Activated CD4-positive, alpha-beta memory T cell treated with anti-CD3 and anti-CD28 coated beads, Interleukin-2, amount 10 ng/mL, durations not matched to agents 7 days and 5 days (primary cell): ENCODE measurements around the gene BRME1. TPM values are rescaled to one million over a fixed set of nuclear protein-coding genes. Genes with fewer than 3 reads are reported as not detected.

Source experiments
- CTCF ChIA-PET: fragments of 350-600 bp; sonication (Branson Sonifier 250); formaldehyde crosslinking; loops from one replicate; lab custom pipeline; 2021; ENCODE audit warnings: antibody characterized with exemption, inconsistent platforms; lab: Charles Lee
- POLR2A ChIA-PET: fragments of 350-600 bp; sonication (Branson Sonifier 250); formaldehyde crosslinking; loops from one replicate; lab custom pipeline; 2021; ENCODE audit warnings: antibody characterized with exemption; lab: Charles Lee
- DNase-seq: peaks from one replicate; pipeline ENCODE4 v3.0.0-alpha.2; 2020
- H3K27ac Mint-ChIP-seq: one replicate; pipeline ENCODE4 v1.8.0; 2021; ENCODE audit warnings: mild to moderate bottlenecking, mixed read lengths
- H3K27me3 Mint-ChIP-seq: one replicate; pipeline ENCODE4 v1.8.0; 2021; ENCODE audit warnings: mixed read lengths
- H3K36me3 Mint-ChIP-seq: one replicate; pipeline ENCODE4 v1.8.0; 2021; ENCODE audit warnings: low read depth, mixed read lengths
- H3K4me1 Mint-ChIP-seq: one replicate; pipeline ENCODE4 v1.8.0; 2021; ENCODE audit warnings: mixed read lengths
- H3K4me3 Mint-ChIP-seq: one replicate; pipeline ENCODE4 v1.8.0; 2021; ENCODE audit warnings: mild to moderate bottlenecking, mixed read lengths
- H3K9me3 Mint-ChIP-seq: one replicate; pipeline ENCODE4 v1.8.0; 2021; ENCODE audit warnings: mixed read lengths
- total RNA-seq, 2 experiments: library from RNA; stranded (reverse); gene quantifications; one replicate each; pipeline ENCODE4 v1.2.3, GENCODE V29; 2021

Gene BRME1
- total RNA-seq, 2 experiments from 2014 or later: 3.8 to 4.4 TPM

DNA sequence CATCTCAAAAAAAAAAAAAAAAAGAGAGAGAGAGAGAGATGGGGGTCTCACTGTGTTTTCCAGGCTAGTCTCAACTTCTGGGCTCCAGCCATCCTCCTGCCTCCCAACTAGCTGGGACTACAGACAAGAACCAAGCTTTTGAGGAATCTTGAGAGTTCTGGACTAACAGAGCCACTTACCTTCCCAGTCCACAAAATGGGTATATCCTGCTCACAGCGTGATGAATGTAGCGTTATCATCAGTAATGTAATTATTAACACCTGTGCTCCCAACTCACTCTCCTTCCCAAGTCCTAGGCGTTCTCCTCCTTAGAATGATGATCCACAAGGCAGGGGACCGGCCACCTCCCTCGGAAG lies 33.6 kb downstream of the BRME1 start:
- CTCF ChIA-PET: interaction anchor here (0.6 to 3.6 kb wide), 6 partner anchors 9 to 164 kb away, joined by 3 to 17 read pairs (median 4); partner anchors contain the start of gene IL27RA
- no peak for DNase-seq
- H3K4me3 Mint-ChIP-seq: no peak overlapping the region
- peaks cover 2% of the 10 kb centered on the region for H3K4me1 Mint-ChIP-seq
- H3K27ac Mint-ChIP-seq: no peak overlapping the region
- H3K9me3 Mint-ChIP-seq: no peaks in the 10 kb centered on the region
- POLR2A ChIA-PET: interaction anchor here (0.7 kb wide), 1 partner anchor 9 kb away, joined by 3 read pairs; no protein-coding TSS in a partner anchor
- peaks cover 12% of the 10 kb centered on the region for H3K27me3 Mint-ChIP-seq
- H3K36me3 Mint-ChIP-seq: no peaks in the 10 kb centered on the region

DNA sequence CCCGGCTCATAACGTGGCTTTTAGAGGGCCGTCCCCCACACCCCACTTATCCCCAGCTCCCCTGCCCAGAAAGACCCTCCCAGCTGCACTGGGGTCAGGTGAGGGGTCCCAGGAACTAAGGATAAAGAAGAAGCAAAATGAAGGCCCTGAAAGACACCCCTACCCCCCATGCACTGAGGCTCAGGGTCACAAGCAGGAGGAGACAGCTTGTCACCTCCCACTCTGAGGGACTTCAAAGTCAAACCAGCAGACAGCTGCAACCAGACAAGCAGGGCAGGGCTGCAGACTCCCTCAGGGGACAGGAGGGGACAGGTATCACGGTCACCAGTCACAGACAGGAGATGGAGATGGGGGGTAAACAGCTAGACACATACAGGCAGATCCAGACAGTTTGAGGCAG lies 35.0 kb downstream of the BRME1 start:
- Mint-ChIP-seq H3K36me3 (no peaks in the 10 kb centered on the region), H3K9me3 (no peaks in the 10 kb centered on the region), H3K4me3 (no peak overlapping the region), H3K27me3 (peaks cover 20% of the 10 kb centered on the region), H3K27ac (no peak overlapping the region), H3K4me1 (peaks cover 8% of the 10 kb centered on the region)
- DNase-seq: no peak
- POLR2A ChIA-PET: interaction anchor here (1.1 kb wide), 1 partner anchor 198 kb away, joined by 3 read pairs; no protein-coding TSS in a partner anchor
- CTCF ChIA-PET: interaction anchor here (3.6 kb wide), 1 partner anchor 8 kb away, joined by 17 read pairs; no protein-coding TSS in a partner anchor

DNA sequence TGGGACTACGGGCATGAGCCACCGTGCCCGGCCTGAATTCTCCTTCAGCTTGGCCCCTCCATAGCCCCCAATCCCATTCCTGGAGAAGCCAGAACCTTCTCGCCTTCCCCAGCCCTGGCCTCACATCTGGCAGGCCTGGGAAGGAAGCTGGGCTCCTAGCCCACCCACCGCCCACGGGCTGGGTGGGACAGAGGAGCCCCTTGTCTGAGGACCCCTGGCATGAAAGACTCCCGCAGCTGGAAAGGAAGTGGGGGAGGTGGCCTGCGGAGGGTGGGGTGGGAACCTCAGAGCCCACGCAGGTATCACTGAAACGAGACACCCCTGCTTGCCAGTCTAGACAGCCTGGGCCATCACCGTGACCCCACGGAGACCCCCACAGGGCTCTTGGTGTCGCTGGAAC lies 36.6 kb downstream of the BRME1 start:
- peaks cover 25% of the 10 kb centered on the region for H3K27me3 Mint-ChIP-seq
- peaks cover 13% of the 10 kb centered on the region for H3K4me1 Mint-ChIP-seq
- CTCF ChIA-PET: no interaction called here
- POLR2A ChIA-PET: interaction anchor here (1.0 kb wide), 1 partner anchor 102 kb away, joined by 3 read pairs; no protein-coding TSS in a partner anchor
- no peak overlapping the region for H3K27ac Mint-ChIP-seq
- DNase-seq: no peak
- no peak overlapping the region for H3K4me3 Mint-ChIP-seq
- H3K36me3 Mint-ChIP-seq: no peaks in the 10 kb centered on the region
- no peaks in the 10 kb centered on the region for H3K9me3 Mint-ChIP-seq

DNA sequence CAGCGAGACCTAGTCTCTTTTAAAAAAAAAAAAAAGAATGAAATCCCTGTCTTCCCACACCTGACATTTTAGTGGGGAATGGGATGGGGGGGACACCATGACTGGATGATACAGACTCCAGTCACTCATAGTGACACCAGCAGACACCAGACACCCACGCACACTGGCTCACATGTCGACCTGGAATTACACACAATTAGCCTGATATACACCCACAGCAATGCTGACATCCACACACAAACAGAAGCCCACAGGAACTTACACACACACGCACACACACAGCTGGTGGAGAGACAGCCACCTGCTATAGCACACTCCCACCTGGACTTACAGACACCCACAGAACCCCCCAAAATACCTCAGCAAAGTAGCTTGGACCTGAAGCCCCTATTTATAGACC lies 37.3 kb downstream of the BRME1 start:
- DNase-seq: no peak
- no peak overlapping the region for H3K27ac Mint-ChIP-seq
- H3K4me3 Mint-ChIP-seq: no peak overlapping the region
- ChIA-PET CTCF (interaction anchor here (0.5 kb wide), 1 partner anchor 41 kb away, joined by 4 read pairs; no protein-coding TSS in a partner anchor), POLR2A (interaction anchor here (1.0 kb wide), 1 partner anchor 103 kb away, joined by 3 read pairs; no protein-coding TSS in a partner anchor)
- H3K36me3 Mint-ChIP-seq: no peaks in the 10 kb centered on the region
- peaks cover 29% of the 10 kb centered on the region for H3K27me3 Mint-ChIP-seq
- H3K9me3 Mint-ChIP-seq: no peaks in the 10 kb centered on the region
- H3K4me1 Mint-ChIP-seq: peaks cover 19% of the 10 kb centered on the region

DNA sequence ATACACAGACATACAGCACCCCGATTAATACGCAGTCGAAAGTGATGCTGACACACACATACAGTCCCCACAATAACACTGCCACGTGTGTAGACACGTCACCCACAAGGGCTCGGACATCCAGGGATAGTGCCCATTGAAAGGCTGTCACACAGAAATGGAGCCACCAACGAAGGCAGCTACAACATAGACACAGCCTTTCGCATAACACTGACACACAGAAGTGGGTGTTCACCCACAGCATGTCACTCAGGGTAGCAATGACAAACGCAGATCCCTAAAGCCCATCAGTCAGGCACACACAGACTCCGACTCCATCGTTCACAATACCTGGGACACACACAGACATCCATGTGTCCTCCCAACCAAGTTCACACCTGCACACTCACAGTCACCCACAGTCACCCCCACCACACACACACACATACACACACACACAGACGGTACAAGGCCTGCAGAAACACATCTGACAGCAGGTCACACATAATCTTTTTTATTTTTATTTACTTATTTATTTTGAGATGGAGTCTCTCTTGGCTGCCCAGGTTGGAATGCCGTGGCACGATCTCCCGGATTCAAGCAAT lies 39.4 kb downstream of the BRME1 start:
- Mint-ChIP-seq H3K27me3 (peaks cover 32% of the 10 kb centered on the region), H3K4me3 (peak overlapping the region; percentile 36), H3K36me3 (no peaks in the 10 kb centered on the region), H3K4me1 (peaks cover 30% of the 10 kb centered on the region), H3K9me3 (no peaks in the 10 kb centered on the region), H3K27ac (no peak overlapping the region)
- ChIA-PET CTCF (interaction anchor here (1.1 kb wide), 1 partner anchor 205 kb away, joined by 3 read pairs; no protein-coding TSS in a partner anchor), POLR2A (no interaction called here)
- no peak for DNase-seq

DNA sequence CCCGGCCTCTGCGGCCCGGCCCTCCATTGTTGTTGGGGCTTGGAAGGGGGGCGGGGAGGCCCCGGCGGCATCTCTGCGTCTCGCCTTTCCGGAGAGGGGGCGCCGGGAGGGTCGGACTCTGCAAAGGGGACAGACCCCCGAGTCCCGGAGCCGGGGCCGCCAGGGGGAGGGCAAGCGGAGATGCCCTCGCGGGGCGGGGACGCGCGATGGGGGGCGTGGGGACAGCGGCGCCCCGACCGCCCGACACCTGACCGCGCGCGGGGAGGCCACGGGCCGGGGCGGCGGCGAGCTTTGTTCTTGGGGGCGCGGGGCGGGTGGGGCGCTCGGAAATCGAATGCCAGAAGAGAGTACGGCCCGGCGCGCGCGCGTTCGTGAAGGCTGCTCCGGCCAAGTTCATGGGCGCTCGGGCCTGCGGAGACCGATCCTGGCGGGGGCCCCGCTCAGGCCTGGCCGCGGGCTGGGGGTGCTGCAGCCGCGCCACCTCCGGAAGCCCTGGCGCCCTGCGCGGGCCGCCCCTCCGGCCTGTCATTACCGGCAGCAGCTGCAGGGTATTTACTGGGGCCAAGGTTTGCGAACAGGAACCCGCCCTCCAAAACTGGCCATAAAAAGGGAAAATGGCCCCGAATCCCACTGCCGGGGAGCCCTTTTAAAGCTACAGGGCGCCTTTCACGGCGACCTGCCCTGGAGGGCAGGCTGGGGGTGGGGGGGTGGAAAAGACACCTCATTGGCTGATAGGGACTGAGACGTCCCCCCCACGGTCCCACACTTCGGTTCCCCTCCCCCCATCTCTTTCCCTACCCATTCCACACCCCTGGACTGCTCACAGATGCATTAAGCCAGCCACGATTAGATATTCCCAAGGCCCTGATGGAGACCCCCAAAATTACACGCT lies 40.1 kb downstream of the BRME1 start:
- POLR2A ChIA-PET: no interaction called here

DNA sequence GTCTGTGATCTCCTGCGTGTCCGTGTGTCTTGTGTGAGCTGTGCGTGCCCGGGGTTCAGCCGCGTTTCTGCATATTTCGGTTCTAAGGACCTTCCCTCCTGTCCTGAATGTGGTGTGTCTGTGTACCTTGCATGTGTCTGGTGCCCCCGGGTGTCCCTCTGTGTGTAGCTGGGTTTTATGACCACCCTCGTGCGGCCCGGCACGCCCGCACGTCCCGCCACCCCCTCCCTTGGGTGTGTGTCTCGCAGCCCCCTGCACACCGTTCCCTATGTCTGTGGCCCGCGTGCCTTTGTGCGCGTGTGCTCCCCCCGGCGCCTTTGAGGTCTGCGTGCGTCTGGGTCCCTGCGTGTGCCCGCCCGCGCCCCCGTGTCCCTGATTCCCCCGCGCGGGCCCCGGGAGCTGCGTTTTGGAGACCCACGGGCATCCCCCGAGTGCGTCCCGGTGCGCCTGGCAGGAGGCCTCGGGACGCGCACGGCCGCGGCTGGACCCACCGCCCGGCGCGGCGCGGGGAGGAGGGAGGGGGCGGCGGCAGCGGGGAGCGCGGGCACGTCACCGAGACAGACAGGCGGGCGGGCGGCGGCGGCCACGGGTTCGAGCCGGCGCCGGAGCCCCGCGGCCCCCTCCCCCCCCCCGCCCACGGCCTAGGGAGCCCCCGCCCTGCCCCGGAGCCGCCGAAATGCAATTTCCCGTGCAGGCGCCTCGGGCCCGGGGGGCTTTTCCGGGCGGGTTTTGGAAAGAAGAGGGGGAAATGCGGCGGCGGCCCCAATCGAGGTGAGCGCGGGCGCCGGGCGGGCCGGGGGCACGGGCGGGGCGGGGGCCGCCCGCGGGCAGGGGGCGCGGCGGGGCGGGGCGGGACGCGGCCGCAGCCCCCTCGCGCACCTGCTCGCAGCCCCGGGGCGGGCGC lies 41.0 kb downstream of the BRME1 start:
- Mint-ChIP-seq H3K9me3 (no peaks in the 10 kb centered on the region), H3K4me3 (peak overlapping the region; percentile 67), H3K36me3 (no peaks in the 10 kb centered on the region), H3K27ac (no peak overlapping the region), H3K27me3 (peaks cover 29% of the 10 kb centered on the region), H3K4me1 (peaks cover 42% of the 10 kb centered on the region)
- ChIA-PET CTCF (interaction anchor here (6.1 kb wide), 1 partner anchor 78 kb away, joined by 190 read pairs; no protein-coding TSS in a partner anchor), POLR2A (interaction anchor here (0.8 to 5.4 kb wide), 2 partner anchors 28 to 79 kb away, joined by 3 to 66 read pairs; no protein-coding TSS in a partner anchor)
- DNase-seq: no peak

More for the DNA sequence above, 40.1 kb downstream of the BRME1 start:
- H3K27ac Mint-ChIP-seq: no peak overlapping the region
- peaks cover 29% of the 10 kb centered on the region for H3K27me3 Mint-ChIP-seq
- H3K4me1 Mint-ChIP-seq: peaks cover 37% of the 10 kb centered on the region
- H3K4me3 Mint-ChIP-seq: peak overlapping the region; percentile 36
- CTCF ChIA-PET: interaction anchor here (0.5 kb wide), 1 partner anchor 595 kb away, joined by 5 read pairs; no protein-coding TSS in a partner anchor
- H3K36me3 Mint-ChIP-seq: no peaks in the 10 kb centered on the region
- no peaks in the 10 kb centered on the region for H3K9me3 Mint-ChIP-seq
- DNase-seq: no peak

DNA sequence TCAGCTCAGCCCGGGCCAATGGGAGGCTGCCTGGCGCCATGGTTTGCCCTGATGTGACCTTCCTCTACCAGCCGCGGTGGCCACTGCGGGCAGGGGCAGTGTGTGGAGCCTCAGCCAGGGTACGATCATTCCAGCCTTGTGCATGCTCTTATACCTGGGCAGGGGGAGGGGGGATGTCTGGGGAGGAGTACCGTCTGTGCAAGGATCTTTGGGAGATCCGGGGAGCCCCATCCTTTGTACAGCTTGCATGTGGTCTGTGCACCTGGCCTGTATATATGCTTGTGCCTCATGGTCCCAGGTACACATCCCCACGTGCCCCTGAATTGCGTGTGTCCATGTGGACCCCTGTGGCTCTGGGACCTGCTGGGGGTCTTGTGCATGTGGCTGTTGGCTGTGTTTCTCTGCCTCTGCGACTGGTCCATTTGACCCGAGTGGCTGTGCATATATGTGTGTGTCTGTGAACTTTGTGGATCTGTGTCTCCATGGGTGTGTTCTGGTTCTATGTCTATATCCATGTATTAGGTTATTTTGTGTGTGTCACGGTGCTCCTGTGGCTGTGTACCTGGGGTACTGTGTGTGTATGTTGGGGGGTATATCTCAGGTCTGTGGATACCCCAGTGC lies 41.8 kb downstream of the BRME1 start:
- H3K27me3 Mint-ChIP-seq: peaks cover 29% of the 10 kb centered on the region
- peak overlapping the region; percentile 67 for H3K4me3 Mint-ChIP-seq
- DNase-seq: no peak
- no peaks in the 10 kb centered on the region for H3K36me3 Mint-ChIP-seq
- no peak overlapping the region for H3K27ac Mint-ChIP-seq
- peaks cover 49% of the 10 kb centered on the region for H3K4me1 Mint-ChIP-seq
- H3K9me3 Mint-ChIP-seq: no peaks in the 10 kb centered on the region
- POLR2A ChIA-PET: interaction anchor here (0.8 to 5.4 kb wide), 4 partner anchors 27 to 267 kb away, joined by 3 to 66 read pairs (median 13); no protein-coding TSS in a partner anchor
- CTCF ChIA-PET: interaction anchor here (1.1 to 6.1 kb wide), 7 partner anchors 8 to 142 kb away, joined by 3 to 190 read pairs (median 20); partner anchors contain the start of genes RFX1 and ZSWIM4

DNA sequence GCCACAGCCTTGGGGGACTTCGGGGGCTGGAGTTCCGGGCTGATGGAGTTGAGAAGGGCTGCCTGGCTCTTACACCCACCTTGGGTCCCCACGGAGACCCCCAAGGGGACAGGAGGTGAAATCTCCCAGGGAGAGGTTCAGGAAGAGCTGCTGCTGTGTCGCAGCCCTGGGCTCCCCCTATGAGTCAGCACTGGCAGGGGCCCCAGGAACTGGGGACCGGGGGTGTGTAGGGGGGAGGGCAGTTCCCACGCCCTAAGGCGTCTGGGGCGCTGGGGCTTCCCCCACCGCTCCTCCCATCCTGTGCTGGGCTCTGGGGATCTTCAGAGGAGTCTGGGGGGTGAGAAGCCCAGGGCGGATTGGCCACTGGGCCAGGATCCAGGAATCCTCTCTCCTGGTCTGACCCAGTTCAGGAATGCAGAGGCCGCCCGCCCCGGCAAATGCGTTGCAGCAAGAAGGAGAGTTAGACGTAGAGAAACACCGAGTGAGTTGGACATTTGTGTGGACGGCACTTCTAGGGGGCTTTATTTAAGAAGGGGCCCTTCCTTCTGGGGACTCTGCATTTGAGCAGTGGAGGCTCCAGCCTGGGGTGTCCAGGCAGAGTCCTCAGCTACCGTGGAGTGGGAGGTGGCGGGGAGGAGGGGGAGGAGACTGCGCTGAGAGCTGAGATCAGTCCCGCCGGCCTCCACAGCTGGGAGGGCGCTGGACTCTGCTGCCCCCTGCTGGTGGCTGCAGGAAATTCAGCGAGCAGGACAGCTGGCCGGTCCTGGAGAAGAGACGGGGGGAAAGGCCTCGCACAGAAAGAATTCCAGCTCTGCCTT lies 44.0 kb downstream of the BRME1 start:
- POLR2A ChIA-PET: interaction anchor here (0.6 to 5.4 kb wide), 14 partner anchors 9 to 585 kb away, joined by 3 to 66 read pairs (median 10); partner anchors contain the start of genes C19orf53, MRI1 and ZSWIM4

DNA sequence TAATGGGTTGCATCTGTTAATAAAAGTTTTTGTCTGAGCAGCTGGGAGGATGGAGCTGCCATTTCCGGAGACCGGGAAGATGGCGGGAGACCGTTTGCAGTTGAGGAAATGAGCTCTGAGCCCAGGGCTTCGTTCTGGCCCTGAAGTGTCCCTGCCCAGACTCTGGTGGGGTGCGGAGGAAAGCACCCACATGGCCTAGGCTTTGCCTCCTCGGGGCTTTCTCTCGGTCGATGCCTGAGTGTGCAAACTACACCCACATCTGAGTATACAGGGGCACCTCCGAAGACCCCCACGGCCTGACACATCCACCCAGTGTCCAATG lies 44.6 kb downstream of the BRME1 start:
- peaks cover 21% of the 10 kb centered on the region for H3K27me3 Mint-ChIP-seq
- ChIA-PET POLR2A (interaction anchor here (0.5 to 5.4 kb wide), 11 partner anchors 8 to 284 kb away, joined by 3 to 66 read pairs (median 12); partner anchors contain the start of genes C19orf53 and ZSWIM4), CTCF (interaction anchor here (1.1 to 6.1 kb wide), 17 partner anchors 8 to 272 kb away, joined by 3 to 190 read pairs (median 11); partner anchors contain the start of genes MRI1 and ZSWIM4)
- peak overlapping the region; percentile 89 for H3K4me3 Mint-ChIP-seq
- no peaks in the 10 kb centered on the region for H3K36me3 Mint-ChIP-seq
- peaks cover 45% of the 10 kb centered on the region for H3K4me1 Mint-ChIP-seq
- no peak for DNase-seq
- H3K27ac Mint-ChIP-seq: peak overlapping the region; percentile 89
- no peaks in the 10 kb centered on the region for H3K9me3 Mint-ChIP-seq

More for the DNA sequence above, 44.0 kb downstream of the BRME1 start:
- CTCF ChIA-PET: interaction anchor here (0.6 to 6.1 kb wide), 36 partner anchors 9 to 827 kb away, joined by 3 to 190 read pairs (median 4); partner anchors contain the start of genes C19orf53, DCAF15, MRI1 and ZSWIM4
- peaks cover 49% of the 10 kb centered on the region for H3K4me1 Mint-ChIP-seq
- peak overlapping the region; percentile 89 for H3K4me3 Mint-ChIP-seq
- H3K27me3 Mint-ChIP-seq: peaks cover 24% of the 10 kb centered on the region
- peak; percentile 92 for DNase-seq
- no peaks in the 10 kb centered on the region for H3K36me3 Mint-ChIP-seq
- peak overlapping the region; percentile 89 for H3K27ac Mint-ChIP-seq
- no peaks in the 10 kb centered on the region for H3K9me3 Mint-ChIP-seq
